ENCODE data around the gene RAET1G.
"Not testable (repeated sequence)": the region's sequence is repeated elsewhere in the genome, so short reads cannot be mapped to it uniquely, and the experiment has no call there.

Gene RAET1G

DNA sequence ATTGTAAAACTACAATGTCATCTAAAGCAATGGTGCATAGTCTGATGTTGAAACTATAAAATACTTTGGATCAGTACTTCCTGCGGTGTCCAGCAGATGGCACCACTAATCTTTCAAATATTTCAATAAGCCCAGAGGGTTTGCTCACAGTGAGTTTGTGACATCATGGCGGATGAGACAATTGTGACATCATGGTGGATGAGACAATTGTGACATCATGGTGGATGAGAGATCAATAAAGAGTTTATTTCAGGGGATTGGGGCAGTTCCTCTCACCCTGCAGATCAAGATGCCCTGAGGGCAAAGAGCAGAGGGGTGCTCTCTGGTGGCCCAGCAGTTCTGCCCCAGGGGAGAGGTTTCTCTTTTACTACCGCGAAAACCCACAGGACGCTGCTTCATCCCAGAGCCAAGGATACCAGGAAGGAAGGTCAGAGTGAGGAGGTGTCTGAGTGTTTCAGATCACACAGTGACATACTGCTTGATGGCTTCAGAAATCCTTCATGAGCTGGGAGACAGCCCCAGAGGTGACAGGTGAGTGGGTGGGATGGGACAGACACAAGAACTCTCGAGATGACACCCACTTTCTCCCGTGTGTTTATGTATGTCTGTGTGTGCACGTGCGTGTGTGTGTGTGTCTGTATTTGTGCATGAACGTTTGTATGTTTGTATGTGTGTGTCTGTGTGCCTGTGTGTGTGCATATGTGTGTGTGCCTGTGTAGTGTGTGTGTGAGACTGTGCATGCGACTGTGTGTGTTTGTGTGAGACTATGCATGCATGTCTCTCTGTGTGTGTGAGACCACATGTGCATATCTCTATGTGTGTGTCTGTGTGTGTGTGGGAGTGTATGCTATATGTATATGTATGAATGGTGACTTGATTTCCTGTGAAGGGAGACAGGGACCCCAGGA, 11.6 kb upstream of the RAET1G start:
- DNase-seq (ENCODE audit: low read depth in 2 of 2), result peak in 1 of 2 donors; percentile 47

DNA sequence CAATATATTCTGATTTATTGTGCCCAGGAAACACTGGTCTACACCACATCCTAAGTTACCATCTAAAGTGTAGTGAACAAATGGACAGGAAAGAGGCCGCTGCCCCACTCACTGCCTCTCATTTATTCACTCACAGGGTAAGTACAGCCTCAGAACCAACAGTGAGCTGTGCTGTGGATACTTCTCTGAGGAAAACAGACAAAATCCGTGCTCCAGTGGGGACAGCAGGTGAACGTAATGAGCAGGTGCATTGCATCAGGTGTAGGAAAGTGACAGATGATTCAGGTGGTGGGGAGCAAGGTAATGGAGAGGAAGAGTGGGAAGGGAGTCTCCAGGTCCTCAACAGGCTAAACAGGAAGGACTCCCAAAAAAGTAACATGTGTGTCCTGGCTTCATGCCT, 10.5 kb upstream of the RAET1G start:
- DNase-seq (ENCODE audit: low read depth in 2 of 2), result no peak

DNA sequence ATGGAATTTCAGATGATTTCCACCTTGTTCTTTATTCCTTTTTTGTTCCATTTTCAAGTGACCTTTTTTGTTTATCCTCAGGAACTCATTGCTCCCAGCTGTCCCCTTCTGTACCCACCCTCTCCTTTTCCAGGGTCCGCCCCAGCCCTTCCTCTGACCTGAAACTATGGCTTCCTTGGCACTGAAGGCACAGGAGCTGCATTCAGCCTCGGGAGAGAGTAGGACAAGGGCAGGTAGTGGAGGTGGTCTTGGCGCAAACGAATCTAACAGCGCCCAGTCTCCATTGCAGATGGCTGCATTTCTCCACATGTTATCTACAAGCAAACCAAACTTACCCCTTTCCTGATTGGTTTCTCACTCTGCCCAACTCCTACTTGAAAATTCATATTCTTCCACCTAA, 10.1 kb upstream of the RAET1G start:
- no peak for DNase-seq (ENCODE audit: low read depth in 2 of 2)

DNA sequence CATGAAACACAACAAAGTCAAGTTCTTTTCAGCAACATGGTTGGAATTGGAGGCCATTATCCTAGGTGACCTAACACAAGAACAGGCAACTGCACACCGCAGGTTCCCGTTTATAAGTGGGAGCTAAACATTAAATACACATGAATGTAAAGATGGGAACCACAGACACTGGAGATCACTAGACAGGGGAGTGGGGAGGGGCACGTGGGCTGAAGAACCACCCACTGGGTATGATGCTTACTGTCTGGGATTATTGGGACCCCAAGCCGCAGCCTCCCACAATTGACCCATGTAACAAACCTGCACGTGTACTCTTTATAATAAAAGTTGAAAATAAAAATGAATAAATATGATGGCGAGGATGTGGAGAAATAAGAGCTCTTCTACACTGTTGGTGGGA, 8.6 kb upstream of the RAET1G start:
- DNase-seq (ENCODE audit: low read depth in 2 of 2), result no peak

DNA sequence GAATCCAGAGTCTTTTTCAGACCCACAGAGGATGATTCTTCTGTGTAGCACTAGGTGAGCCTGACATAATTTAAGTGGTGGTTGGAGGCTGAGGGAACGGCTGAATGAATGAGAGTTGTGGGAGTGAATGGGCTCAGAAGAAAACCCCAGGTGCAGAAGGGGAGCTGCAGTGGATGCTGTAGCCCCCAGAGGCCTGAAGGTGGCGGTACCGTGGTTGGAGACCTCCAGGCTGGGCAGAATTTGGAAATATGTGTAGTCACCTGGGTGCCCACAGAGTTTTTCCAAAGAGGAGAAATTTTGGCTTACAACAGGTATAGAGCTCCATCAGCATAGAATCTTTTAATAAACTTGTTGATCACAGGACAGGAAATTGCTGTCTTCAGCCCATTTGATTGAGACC, 6.5 kb upstream of the RAET1G start:
- DNase-seq (ENCODE audit: low read depth in 2 of 2), result no peak

DNA sequence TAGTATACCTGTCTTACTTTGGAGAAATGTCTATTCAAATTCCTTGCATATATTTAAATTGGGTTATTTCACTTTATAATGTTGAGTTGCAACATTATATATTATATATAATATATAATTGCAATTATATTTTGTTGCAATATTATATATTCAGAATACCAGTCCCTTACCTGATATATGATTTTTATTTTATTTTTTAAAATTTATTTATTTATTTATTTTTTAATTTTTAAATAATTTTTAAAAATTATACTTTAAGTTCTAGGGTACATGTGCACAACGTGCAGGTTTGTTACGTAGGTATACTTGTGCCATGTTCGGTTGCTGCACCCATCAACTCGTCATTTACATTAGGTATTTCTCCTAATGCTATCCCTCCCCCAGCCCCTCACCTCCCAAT, 4.1 kb upstream of the RAET1G start:
- DNase-seq (ENCODE audit: low read depth in 2 of 2), result not testable (repeated sequence)

DNA sequence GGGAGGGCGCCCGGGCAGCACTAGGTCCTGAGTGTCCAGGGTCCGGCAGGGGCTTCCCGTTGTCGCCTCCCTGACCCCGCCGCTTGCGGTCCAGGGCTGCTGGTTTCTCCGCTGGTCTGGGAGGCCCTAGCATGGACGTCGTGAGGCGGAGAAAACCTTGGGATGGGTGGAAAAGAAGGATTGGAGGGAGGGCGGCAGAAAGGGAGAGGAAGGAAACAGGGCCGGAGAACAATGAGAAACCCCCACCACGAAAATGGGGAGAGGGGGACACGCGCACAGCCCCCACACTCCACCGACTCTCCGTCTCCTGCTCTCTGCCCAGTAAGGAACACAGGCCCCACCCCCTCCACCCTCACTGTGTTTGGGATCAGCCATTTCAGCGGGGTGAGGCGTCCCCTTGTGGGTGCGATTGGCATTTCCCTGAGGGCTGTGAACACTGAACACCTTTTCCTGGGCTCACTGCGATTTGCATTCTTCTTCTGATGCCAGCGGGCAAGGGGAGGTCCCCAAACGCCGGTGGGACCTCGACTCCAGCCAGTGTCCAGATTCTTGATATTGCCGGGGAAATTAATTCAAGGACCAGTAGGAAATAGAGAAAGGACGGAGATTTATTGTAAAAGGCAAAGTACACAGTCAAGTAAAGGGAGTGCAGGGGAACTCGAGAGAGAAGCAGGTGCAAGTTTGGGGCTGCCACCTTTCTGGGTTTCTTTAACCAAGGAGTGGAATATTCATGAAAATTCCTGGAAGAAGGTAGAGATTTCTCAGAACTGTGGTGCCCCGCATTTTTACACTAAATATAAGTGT, 3.3 kb upstream of the RAET1G start:
- DNase-seq (ENCODE audit: low read depth in 2 of 2), result peak; percentile 26 to 61

DNA sequence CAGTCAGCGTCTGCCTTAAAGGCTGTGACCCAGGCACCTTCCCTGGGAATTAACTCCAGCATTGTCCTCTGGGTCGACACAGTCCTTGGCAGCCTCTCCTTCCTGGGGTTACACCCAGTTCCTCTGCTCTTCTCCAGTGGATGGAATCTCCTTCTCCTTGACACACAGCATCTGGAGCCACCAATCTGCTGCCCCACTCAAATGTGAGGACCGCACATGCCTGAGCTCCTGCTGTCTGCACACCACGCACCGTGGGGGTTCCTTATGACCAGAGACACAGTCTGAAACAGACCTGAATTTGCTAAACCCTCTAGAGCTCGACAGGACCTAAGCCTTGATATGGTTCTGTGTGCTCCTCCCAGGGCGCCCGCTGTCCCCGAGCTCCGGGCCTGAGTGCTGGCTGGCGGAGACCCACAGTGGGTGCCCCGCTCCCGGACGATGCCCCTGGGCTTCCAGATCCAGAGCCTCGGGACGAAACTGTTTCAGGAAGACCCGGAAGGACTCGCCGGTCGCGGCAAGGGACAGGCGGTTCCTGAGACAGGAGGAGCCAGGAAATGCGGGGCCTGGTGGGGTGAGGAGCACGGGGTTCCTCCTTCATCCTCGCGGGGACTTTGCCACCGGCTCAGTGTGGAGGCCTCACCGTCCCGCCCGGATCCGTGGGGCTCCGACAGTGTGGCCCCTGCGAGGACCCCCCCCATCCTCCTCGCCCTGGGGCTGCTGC, 2.5 kb upstream of the RAET1G start:
- DNase-seq (ENCODE audit: low read depth in 2 of 2), result no peak

DNA sequence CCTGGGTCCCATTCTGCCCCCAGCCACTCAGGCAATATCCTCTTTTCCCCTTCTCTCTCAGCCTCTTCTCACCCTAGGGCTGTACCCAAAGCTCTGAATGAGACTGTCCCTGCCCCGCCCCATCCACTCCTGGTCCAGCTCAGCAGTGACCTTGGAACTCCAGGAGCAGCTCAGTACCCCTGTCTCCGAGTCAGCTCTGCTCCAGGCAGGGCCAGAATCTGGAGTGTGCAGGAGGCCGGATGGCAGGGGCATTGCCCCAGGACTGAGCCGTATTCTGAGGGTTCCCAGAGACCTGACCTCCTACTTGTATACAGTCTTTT, 2.0 kb upstream of the RAET1G start:
- no peak for DNase-seq (ENCODE audit: low read depth in 2 of 2)

DNA sequence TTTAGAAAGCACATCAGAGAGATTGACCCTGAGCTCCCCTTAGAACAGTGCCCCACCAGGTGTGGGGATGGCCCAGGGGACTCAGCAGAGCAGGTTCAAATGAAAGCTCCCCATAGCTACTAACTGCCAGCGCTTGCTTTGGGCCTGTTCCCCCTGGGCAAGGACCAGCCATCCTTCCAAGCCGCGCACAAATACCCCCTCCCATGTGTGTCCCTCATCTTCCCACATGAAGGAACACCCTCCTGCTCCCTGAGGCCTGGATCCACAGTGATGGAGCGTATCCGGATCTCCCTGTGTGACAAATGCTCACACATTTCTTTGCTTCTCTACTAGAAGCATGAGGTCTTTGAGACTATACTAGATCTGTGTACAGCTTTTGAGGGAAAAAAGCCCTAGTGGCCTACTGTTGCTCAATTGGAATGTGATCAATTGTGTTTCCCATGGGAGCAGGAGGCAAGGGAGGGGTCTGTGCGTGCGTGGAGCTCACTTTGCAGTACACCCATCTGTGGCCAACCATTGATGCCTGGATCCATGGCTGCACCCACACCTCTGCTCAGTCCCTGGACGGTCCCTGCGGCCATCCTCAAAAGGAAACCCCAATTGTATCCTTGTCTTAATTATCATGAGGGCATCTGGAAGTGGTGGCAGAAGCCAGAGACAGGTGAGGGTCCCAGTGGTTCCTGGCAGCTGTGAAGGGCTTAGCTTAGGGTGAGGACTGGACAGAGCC, 1.4 kb upstream of the RAET1G start:
- DNase-seq (ENCODE audit: low read depth in 2 of 2), result no peak

DNA sequence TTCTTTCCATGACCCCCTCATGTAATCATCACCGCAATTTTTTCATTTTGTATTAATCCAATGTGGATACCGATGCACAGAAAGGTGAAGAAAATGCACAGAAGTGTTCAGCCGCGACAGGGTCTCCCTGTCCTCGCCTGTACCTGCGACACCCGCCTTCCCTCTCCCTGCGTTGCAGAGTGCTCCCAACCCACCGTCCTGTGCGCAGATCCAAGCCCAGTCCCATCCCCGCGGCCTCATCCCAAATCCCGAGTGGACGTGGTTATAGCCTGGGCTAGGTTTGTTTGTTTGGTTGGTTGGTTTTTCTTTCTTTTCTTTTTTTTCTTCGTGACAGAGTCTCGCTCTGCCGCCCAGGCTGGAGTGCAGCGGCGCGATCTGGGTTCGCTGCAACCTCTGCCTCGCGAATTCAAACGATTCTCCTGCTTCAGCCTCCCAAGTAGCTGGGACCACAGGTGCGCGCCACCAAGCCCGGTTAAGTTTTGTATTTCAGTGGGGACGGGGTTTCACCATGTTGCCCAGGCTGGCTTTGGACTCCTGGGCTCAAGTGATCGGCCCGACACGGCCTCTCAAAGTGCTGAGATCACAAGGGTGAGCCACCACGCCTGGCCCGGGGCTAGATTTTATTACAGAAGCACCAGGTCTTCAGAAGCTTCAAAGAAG, 536 bp upstream of the RAET1G start:
- DNase-seq (ENCODE audit: low read depth in 2 of 2), result no peak

DNA sequence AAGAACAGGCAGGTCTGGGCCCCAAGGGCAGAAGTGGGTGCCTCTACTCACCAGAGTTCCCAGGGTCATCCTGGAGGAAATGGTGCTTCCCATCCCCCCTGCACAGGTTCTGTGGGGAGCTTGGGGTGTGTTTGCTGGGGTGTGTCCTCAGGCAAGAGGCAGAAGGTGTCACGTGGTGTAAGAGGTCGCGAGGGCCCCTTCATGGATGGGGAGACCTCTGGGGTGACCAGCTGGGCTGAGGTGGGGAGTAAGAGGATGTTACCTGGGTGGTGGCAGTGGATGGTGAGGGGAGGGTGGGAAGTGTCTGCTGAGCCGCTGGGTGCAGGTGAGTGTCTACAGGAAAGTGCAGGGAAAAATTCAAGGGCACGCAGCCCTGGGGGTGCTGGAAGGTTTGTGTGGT, 830 bp downstream of the RAET1G start:
- DNase-seq (ENCODE audit: low read depth in 2 of 2), result not testable (repeated sequence)

DNA sequence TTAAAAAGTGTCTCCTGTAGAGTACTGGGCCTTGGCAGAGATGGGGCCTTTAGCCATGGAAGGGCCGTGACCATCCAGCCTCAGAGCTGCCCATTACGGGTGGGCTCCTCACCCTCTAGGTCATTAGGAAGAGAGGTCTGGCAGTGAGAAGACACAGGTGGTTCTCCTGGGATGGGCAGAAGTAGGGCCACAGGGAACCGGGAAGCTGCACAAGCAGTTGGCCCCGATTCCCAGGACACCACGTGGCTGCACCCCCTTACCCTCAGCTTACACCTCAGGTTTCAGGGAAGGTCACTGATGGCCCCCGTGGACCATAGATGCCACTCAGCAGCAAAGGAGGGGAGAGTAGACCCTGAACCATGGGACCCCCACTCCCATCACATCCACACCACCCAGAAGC, 1.6 kb downstream of the RAET1G start:
- DNase-seq (ENCODE audit: low read depth in 2 of 2), result no peak

DNA sequence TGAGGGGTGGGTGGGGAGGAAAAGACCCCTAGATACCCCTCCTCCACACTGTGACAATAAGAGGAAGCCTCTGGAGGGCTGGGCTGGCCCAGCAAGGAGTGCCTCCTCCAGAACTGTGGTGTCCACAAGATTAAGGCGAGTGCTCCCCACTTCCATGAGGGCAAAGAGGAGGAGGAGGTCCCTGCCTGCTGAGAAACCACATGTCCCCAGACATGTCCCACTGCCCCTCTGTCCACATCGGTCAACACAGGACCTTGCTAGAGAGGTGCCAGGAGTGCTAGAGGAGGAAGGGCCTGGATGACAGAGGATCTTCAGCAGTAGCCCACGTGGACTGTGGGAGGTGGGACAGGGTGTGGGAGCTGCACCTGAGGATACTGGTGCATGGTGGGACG, 3.1 kb downstream of the RAET1G start:
- no peak for DNase-seq (ENCODE audit: low read depth in 2 of 2)

DNA sequence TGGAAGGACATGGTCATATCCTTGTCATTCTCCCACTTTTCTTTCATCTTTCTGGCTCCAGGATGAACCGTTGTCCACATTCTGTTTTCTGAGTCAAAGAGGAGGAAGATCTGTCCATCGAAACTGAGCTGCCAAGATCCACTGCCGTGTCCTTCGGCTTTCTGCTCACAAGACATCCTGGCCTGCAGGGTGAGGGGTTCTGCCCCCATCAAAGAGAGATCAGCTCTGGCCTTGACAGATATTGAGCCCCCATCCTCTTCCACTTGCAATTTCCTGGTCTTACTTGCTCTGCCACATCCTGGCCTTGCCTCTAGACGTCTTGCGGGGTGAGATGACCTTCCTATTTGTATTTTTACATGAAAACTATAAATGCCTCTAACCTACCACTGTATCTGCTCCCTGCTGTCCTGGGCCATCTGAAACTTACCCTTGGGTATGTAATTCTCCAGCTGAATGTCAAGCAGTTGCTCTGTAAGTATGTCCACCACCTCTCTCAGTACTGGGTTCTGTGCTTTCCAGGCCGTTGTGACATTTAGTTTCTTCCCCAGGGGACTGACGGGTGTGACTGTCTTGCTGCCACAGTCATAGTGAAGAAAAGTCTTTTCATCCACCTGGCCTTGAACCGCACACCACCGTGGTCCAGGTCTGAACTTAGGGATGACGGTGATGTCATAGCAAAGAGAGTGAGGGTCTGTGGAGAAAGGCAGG, 3.6 kb downstream of the RAET1G start:
- not testable (repeated sequence) for DNase-seq (ENCODE audit: low read depth in 2 of 2)

DNA sequence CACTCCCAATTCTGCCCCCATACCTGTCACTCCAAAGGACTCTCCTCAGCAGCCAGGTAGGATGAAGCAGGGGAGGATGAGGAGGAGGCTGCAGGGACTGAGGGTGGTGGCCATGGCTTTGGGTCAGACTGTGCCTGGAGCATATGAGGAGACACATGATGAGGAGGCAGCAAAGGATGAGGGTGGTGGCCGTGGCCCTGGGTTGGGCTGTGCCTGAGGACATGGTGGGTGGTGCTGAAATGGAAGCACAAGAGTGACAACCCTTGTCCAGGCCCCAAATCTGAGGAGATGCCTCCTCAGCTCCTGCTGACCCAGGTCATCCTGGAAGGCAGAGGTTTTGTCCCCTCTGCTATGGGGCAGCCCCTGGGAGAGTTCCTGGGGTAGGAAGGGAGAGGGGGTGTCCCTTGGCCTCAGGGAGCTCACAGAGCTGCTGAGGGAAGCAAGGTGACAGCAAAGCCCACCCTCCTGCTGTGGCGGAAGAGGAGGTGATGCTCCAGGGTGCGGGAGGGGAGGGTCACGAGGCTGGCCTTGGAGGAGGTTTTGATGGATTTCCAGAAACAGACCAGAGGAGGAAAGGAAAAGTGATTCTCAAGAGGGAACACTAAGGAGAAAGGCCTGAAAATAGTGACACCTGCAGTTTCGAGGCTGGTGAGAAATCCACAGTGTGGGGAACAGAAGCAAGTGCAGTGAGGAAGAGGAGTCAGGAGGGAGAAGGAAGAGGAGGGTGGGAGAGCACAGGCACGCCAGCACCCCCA, 4.6 kb downstream of the RAET1G start:
- DNase-seq (ENCODE audit: low read depth in 2 of 2), result no peak

DNA sequence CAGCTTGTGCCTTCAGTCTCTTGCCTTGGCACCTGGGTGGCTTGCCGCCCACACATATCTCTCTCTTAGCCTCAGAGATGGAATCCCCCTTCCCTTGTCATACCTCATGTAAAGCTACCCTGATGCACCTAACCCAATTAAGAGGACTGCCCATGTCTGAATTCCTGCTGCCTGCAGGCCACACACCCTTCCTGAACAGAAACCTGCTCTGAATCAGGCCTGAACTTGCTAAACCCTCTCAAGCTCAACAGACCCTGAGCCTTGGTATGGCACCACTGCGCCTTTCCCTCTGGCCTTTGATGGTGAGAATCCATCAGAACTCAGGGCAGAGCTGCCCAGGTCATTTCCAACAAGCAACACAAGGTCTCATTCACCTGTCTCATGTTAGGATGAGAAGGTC, 5.2 kb downstream of the RAET1G start:
- no peak for DNase-seq (ENCODE audit: low read depth in 2 of 2)

DNA sequence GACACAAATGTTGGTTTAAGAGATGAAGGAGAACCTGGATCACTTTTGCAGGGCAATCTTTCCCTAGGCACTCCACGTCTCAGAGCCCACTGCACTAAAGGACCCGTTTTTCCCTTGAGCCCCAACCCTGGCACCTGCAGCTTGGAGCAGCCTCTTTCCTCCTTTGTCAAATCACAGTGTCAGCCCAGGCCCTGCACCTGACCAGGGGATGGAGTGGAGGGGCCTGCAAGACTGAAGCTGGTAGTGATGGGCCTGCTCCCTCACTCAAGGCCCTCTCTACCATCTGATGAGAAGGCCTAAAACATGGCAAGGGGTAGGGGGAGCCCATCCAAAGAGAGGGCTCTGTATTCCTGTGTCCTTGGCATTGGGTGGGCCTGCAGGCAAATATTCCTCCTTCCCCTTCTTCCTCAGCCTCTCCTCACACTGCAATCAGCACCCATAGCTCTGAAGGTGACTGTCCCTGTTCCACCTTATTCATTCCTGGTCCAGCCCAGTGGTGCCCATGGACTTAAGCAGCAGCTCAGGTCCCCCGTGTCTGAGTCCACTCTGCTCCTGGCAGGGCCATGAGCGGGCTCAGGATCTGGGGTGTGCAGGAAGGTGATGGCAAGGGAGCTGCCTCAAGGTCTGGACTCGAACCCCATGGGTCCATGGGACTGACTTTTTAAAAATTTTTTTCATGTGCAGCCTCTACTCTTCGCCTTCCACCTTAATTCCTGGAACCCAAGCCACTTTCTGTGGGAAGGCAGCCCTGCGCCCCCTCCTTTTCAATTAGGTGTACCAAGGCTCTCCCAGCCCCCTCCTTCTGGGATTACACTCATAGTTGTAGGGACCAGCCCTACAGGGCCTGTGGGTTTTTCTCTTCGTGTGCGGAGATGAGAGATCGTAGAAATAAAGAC, 6.7 kb downstream of the RAET1G start:
- DNase-seq (ENCODE audit: low read depth in 2 of 2), result no peak
